Measurements from ENCODE around the gene VPS37B. TPM values are rescaled to one million over a fixed set of nuclear protein-coding genes. Genes with fewer than 3 reads are reported as not detected.

Gene VPS37B
- total RNA-seq, 4 donors from 2014 or later, result 3.3 to 21.6 (median 20.2) TPM

GRCh38 chr12:122843455-122843854, 52.5 kb downstream of the VPS37B start:
- Histone ChIP-seq H3K36me3 (no peaks in the 10 kb centered on the region), H3K27ac (no peak overlapping the region), H3K4me1 (no peaks in the 10 kb centered on the region), H3K27me3 (no peaks in the 10 kb centered on the region), H3K9me3 (no peaks in the 10 kb centered on the region), H3K4me3 (no peak overlapping the region)
- no peak for DNase-seq
- TF ChIP-seq POLR2A (IDR thresholded peaks at IDR 0.05) (no peak), CTCF (IDR thresholded peaks at IDR 0.05) (no peak)
- intact Hi-C loops (cut with DNase I; ENCODE audit: low total_unique reads), result no loop called here

DNA sequence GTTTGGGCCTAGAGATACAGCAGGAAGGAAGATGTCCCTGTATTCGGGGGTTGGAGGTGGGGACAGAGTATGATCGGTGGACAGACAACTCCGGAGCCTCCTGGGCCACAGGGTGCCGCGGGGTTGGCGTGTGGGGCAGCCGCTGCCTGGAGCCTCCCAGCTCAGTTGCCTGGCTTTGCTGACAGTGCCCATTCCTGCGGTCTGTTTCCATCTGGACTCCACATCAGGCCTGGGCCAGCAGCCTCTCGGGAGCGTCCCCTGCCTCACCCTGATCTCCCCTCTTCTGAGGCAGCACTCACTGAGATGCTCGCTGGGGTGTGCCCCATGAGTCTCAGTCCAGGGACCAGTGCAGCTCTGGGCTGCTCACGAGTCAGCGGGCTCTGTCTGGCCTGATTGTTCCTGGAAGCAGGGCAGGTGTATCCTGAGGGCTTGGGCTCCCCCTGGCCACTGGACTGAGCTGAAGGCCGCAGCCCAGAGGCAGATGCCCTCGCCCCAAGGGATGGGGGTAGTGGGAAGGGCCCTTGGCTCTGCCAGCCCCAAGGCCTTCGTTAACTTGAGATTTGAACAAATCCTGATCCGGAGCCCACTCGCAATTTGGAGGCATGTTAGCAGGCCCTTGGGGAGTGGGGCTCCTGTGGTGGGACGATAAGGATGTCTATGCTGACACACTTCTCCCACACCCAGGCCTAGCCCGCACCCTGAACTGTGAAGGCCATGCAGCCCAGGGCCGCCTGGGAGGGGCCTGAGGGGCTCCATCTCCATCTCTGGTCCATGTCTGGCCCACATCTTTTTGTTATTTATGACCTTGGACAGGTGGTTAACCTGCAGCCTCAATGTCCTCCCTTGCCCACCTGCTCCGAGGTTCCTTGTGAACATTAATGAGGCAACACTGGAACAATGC, 53.2 kb downstream of the VPS37B start:
- DNase-seq, result no peak
- Histone ChIP-seq H3K36me3 (no peaks in the 10 kb centered on the region), H3K27me3 (no peaks in the 10 kb centered on the region), H3K9me3 (no peaks in the 10 kb centered on the region), H3K4me1 (no peaks in the 10 kb centered on the region), H3K4me3 (no peak overlapping the region), H3K27ac (no peak overlapping the region)
- intact Hi-C loops (cut with DNase I; ENCODE audit: low total_unique reads), result no loop called here
- no peak for TF ChIP-seq CTCF (IDR thresholded peaks at IDR 0.05)

DNA sequence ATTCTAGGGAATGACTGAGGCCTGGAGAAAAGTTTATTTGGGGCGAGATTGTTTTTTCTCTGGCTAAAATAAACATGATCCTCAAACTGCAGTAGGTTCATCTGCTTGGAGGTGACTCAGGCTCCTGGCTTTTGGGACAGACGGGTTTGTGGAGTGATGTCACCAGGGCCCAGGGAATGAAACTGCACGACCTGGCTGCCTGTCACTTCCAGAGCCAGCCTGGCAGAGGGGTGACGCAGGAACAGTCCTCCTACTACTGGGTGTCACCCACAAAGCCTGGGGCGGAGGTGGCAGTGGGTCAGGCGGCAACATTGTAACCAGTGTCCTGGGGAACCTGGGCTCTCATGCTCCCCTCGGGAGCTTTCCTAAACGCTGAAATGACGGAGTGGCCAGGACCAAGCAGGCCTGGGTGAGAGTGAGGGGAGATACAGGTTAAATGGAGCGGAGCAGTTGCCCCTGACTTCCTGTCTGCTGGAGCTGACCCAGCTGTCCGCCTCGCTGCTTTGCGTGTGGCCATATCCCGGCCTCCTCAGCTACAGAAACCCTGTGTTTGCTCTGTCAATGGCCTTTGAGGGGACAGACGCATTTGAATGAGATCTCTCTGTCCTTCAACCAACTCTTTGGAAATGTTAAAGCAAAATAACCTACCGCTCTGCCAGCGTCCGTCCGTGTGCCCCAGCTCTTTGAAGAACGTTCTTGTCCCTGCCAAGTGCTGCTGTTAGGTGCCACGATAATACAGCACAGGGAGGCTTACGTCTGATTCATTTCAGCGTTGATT, 54.2 kb downstream of the VPS37B start:
- Histone ChIP-seq H3K27me3 (no peaks in the 10 kb centered on the region), H3K36me3 (no peaks in the 10 kb centered on the region), H3K4me1 (no peaks in the 10 kb centered on the region), H3K27ac (no peak overlapping the region), H3K9me3 (no peaks in the 10 kb centered on the region), H3K4me3 (no peak overlapping the region)
- no peak for TF ChIP-seq POLR2A (IDR thresholded peaks at IDR 0.05)
- no peak for TF ChIP-seq CTCF (IDR thresholded peaks at IDR 0.05)
- no peak for DNase-seq
- intact Hi-C loops (cut with DNase I; ENCODE audit: low total_unique reads), result no loop called here

DNA sequence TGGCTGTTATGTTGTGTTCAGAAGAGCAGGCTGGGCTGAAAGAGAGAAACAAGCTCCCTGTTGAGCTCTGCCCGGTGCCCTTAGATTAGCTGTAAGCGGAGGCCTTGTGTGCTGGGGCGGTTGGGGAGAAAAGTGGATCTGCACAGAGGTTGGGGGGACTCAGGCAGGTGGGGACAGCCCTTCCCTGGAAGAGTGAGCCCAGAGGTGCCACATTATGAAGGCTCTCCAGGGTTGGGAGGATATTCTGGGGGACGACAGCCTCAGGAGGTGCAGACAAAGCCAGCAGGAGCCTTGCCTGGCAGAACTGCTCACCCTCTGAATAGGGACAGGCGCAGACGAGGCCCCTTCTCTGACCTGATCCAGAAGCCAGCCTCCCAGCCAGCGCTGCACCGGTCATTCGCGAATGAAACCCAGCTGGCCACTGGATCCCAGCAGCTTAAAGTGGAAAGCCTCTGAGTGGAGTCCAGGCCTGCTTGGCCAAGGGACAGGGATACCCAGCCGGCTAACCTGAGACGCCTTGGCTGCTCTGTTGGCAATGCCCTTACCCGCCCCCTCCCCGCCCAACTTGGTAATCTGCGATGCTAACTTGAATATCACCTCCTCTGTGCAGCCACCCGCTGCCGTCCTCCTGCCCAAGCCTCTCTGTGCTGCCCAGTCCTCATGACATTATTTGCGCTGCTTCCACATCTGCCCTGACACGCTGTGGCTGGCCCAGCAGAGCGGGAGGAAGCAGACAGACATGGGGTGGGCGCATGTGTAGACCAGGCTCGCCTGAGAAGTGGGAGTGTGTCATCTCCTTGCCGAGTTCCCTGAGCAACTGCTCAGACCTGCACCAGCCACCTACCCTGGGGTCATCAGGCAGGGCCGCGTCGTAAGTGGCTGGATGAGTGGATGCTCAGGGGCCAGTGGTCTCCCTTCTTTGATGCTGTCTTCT, 55.1 kb downstream of the VPS37B start:
- H3K9me3 ChIP-seq, result no peaks in the 10 kb centered on the region
- TF ChIP-seq CTCF (IDR thresholded peaks at IDR 0.05), result no peak
- TF ChIP-seq POLR2A (IDR thresholded peaks at IDR 0.05), result no peak
- no peak for DNase-seq
- no peak overlapping the region for H3K27ac ChIP-seq
- intact Hi-C loops (cut with DNase I; ENCODE audit: low total_unique reads), result no loop called here
- no peaks in the 10 kb centered on the region for H3K4me1 ChIP-seq
- H3K4me3 ChIP-seq, result no peak overlapping the region
- no peaks in the 10 kb centered on the region for H3K36me3 ChIP-seq
- H3K27me3 ChIP-seq, result no peaks in the 10 kb centered on the region

All from uterus (tissue), 4 donors.